Measurements from ENCODE around the gene GALNTL6. TPM values are rescaled to one million over a fixed set of nuclear protein-coding genes. Genes with fewer than 3 reads are reported as not detected.

The GALNTL6 gene
- total RNA-seq, 1 experiment from 2014 or later = not detected

GRCh38 chr4:172945611-172946010 is 1132.4 kb downstream of the GALNTL6 start:
- Histone ChIP-seq H2BK120ac (ENCODE audit: low read depth, low read length, poor library complexity, severe bottlenecking) (no peak overlapping the region), H3K23me2 (ENCODE audit: insufficient read length, low read depth, low read length, poor library complexity, severe bottlenecking) (no peaks in the 10 kb centered on the region), H3K79me1 (ENCODE audit: insufficient read depth, low read depth, low read length, poor library complexity, severe bottlenecking) (no peaks in the 10 kb centered on the region), H3K18ac (ENCODE audit: insufficient read length, low read depth, low read length) (no peak overlapping the region), H3K27me3 (ENCODE audit: insufficient read depth, low read length) (no peaks in the 10 kb centered on the region), H3K4me2 (ENCODE audit: insufficient read depth, insufficient read length, low read length) (no peak overlapping the region), H4K5ac (ENCODE audit: insufficient read length, low read depth, low read length) (no peak overlapping the region), H3K4me1 (ENCODE audit: insufficient read depth, low read length) (no peaks in the 10 kb centered on the region; the same call in 1 of the 2 replicates), H3T11ph (ENCODE audit: low read length) (no peak overlapping the region), H2AK5ac (ENCODE audit: insufficient read length, low read length) (no peak overlapping the region), H4K8ac (replicated peaks; ENCODE audit: insufficient read length, low read depth, low read length) (no peak overlapping the region), H2BK5ac (ENCODE audit: insufficient read length, low read length) (no peak overlapping the region), H3K23ac (ENCODE audit: insufficient read length, low read depth, low read length) (no peak overlapping the region), H2AFZ (ENCODE audit: low read length) (no peak overlapping the region), H4K91ac (ENCODE audit: insufficient read length, low read depth, low read length) (no peak overlapping the region), H2BK12ac (ENCODE audit: insufficient read length, low read depth, low read length) (no peak overlapping the region), H4K20me1 (ENCODE audit: control insufficient read depth, insufficient read depth, insufficient read length) (no peaks in the 10 kb centered on the region), H3K27ac (ENCODE audit: insufficient read length, low read depth, low read length) (no peak overlapping the region), H3K14ac (ENCODE audit: insufficient read depth, low read length) (no peak overlapping the region), H3K9ac (ENCODE audit: extremely low read depth, insufficient read length, low read length) (no peak overlapping the region), H3K56ac (ENCODE audit: insufficient read length, low read depth, low read length) (no peak overlapping the region), H3K9me3 (ENCODE audit: control insufficient read depth, low read depth, low read length) (no peaks in the 10 kb centered on the region), H2BK20ac (ENCODE audit: low read depth, low read length, poor library complexity, severe bottlenecking) (no peak overlapping the region), H3K4ac (ENCODE audit: low read depth, low read length) (no peak overlapping the region), H2BK15ac (ENCODE audit: low read depth, low read length) (no peak overlapping the region), H3K79me2 (ENCODE audit: insufficient read depth, low read length) (no peaks in the 10 kb centered on the region)
- Mint-ChIP-seq H3K27ac (no peak overlapping the region), H3K9me3 (no peaks in the 10 kb centered on the region), H3K27me3 (ENCODE audit: low read depth) (no peaks in the 10 kb centered on the region; the same call in 1 of the 2 replicates), H3K4me1 (peaks cover 6 to 7% of the 10 kb centered on the region in 2 experiments), H3K36me3 (ENCODE audit: insufficient read depth in 1 of 3, low read depth in 3 of 3) (no peaks in the 10 kb centered on the region), H3K4me3 (no peak overlapping the region)
- TF ChIP-seq CTCF (conservative IDR thresholded peaks at IDR 0.05) = no peak
- no peak for DNase-seq
